Stomach (tissue), 9 donors: ENCODE results near the gene ZCCHC9. TPM values are rescaled to one million over a fixed set of nuclear protein-coding genes. Genes with fewer than 3 reads are reported as not detected.

Experiments
- DNase-seq, 2 donors: peaks; one replicate each; pipeline versions ENCODE4 v3.0.0 to v3.0.0-alpha.2; 2013 to 2019
- H3K27ac ChIP-seq, 5 donors: fragments of 200-600 bp in 4 of 5; sonication (generic) in 4 of 5; one replicate each; pipeline ENCODE4 v1.5.1; 2013 to 2019; ENCODE audit warnings: mild to moderate bottlenecking in 1 of 5, moderate library complexity in 1 of 5
- H3K27me3 ChIP-seq, 3 donors: fragments of 200-600 bp; sonication (generic); one replicate each; pipeline ENCODE4 v1.5.1; 2017 to 2019; ENCODE audit warnings: mixed run types in 1 of 3
- H3K36me3 ChIP-seq, 4 donors: fragments of 200-600 bp; sonication (generic); 1 replicate in 3 of 4; 2 replicates in 1 of 4; pipeline ENCODE4 v1.5.1; 2016 to 2019
- H3K4me1 ChIP-seq, 4 donors: fragments of 200-600 bp; sonication (generic); one replicate each; pipeline ENCODE4 v1.5.1; 2016 to 2019
- H3K4me3 ChIP-seq, 4 donors: fragments of 200-600 bp; sonication (generic) in 3 of 4; one replicate each; pipeline ENCODE4 v1.5.1; 2016 to 2019; ENCODE audit warnings: mild to moderate bottlenecking in 1 of 4
- H3K9me3 ChIP-seq, 4 donors: fragments of 200-600 bp; sonication (generic); one replicate each; pipeline ENCODE4 v1.5.1; 2016 to 2019
- EP300 ChIP-seq: sonication (generic); formaldehyde crosslinking; IDR thresholded peaks from one replicate; pipeline ENCODE4 v1.6.1; 2017; ENCODE audit warnings: antibody characterized with exemption
- POLR2AphosphoS5 ChIP-seq, 3 donors: sonication (generic); formaldehyde crosslinking; IDR thresholded peaks; one replicate each; pipeline ENCODE4 v1.6.1; 2016; ENCODE audit warnings: antibody characterized with exemption in 3 of 3
- WGBS, 5 donors: extraction: QIAGEN DNeasy Blood & Tissue Kit in 3 of 5; methylation state at CpG; one replicate each; pipeline versions ENCODE4 v1.1.5 to v1.1.7; 2013 to 2018; 5-methylcytosine and 5-hydroxymethylcytosine counted together
- intact Hi-C: fragments of 100-400 bp; cut with DNase I; formaldehyde crosslinking; loops from one replicate; pipeline ENCODE4 v1.15.1; 2023; ENCODE audit warnings: low total_unique reads
- polyA plus RNA-seq, 3 donors: library from polyadenylated mRNA; stranded (reverse); fragments of 200-250 nt; gene quantifications; one replicate each; pipeline ENCODE4 v1.2.3, GENCODE V29; 2013
- total RNA-seq, 5 donors: library from RNA; depleted of rRNA; stranded (reverse); fragments of >200 nt; gene quantifications; one replicate each; pipeline versions ENCODE4 v1.1.0 to v1.2.3, GENCODE V29; 2014 to 2016
- donor health status: healthy with polysubstance abuse.
- donor health status: Bipolar disorder and iron deficiency.
- donor health status: healthy.

The ZCCHC9 gene
- total and polyA plus RNA-seq, 8 donors = 20.5 to 55.4 (median 29.8) TPM

DNA sequence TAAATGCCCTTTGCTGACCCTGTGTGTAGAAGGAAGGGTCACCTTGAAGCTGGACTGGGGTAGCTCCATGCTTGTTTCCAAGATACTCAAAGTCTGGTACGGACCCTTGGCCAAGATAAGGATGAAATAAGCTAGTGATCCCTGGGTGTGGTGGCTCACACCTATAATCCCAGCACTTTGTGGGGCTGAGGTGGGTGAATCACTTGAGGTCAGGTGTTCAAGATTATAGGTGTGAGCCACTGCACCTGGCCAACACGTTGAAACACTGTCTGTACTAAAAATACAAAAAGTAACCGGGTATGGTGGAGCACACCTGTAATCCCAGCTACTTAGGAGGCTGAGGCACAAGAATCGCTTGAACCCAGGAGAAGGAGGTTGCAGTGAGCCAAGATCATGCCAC is 59.3 kb downstream of the ZCCHC9 start:
- no peak overlapping the region for H3K27ac ChIP-seq
- H3K4me1 ChIP-seq = no peaks in the 10 kb centered on the region
- H3K9me3 ChIP-seq = no peaks in the 10 kb centered on the region
- no peaks in the 10 kb centered on the region for H3K36me3 ChIP-seq
- H3K4me3 ChIP-seq = no peak overlapping the region
- H3K27me3 ChIP-seq = peaks cover 0 to 7% (median 0%) of the 10 kb centered on the region in 3 donors
- no peak for DNase-seq
- no peak for TF ChIP-seq EP300
- no peak for TF ChIP-seq POLR2AphosphoS5 (IDR thresholded peaks at IDR 0.05)
- intact Hi-C loops = no loop called here
- 84 to 91% (median 90%) methylated on average over 4 of the region's 4 CpGs for WGBS, 5 donors

DNA sequence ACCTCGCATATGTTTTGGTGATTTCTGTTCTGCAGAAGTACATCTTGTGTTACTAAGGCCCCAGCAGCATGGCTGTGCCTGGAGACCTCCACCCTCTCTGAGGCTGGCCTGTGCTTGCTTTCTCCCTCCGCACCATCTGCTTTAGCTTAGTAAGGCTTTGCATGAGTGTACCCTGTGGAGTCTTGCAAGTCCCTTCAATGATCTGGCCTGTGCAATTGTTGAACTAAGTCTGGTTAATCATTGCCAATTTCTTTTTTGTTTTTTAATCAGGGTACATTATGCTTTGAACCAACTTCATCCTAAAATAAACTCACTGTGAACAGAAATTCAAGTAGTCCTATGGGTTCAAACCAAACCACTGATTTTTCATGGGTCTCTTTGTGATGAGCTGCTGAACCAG is 60.2 kb downstream of the ZCCHC9 start:
- no peaks in the 10 kb centered on the region for H3K36me3 ChIP-seq
- intact Hi-C loops = no loop called here
- TF ChIP-seq POLR2AphosphoS5 (IDR thresholded peaks at IDR 0.05) (no peak), EP300 (no peak)
- no peaks in the 10 kb centered on the region for H3K9me3 ChIP-seq
- H3K27ac ChIP-seq = no peak overlapping the region
- no peak for DNase-seq
- no peak overlapping the region for H3K4me3 ChIP-seq
- peaks cover 0 to 7% (median 0%) of the 10 kb centered on the region in 3 donors for H3K27me3 ChIP-seq
- H3K4me1 ChIP-seq = no peaks in the 10 kb centered on the region
- 58 to 85% (median 68%) methylated on average over 2 of the region's 2 CpGs for WGBS, 5 donors

Other genes with a start within 250 kb of the ZCCHC9 start
- 10 to 100 TPM in 4 of 5 donors, not detected in 1; 10.5 to 86.2 (median 47.8) TPM for gene CKMT2, start 68.3 kb upstream of the ZCCHC9 start, total RNA-seq
- 10 to 100 TPM in 2 of 3 donors, 1 to 10 TPM in 1; 4.6 to 15.1 (median 13.0) TPM for gene CKMT2, start 68.3 kb upstream of the ZCCHC9 start, polyA plus RNA-seq
- not detected for gene ACOT12, start 92.5 kb downstream of the ZCCHC9 start, total RNA-seq
- gene ACOT12, start 92.5 kb downstream of the ZCCHC9 start, polyA plus RNA-seq = not detected